Lower lobe of right lung (tissue), 2 donors: ENCODE measurements around the gene RNF113B. TPM values are rescaled to one million over a fixed set of nuclear protein-coding genes. Genes with fewer than 3 reads are reported as not detected.
A peak's percentile ranks its signal among the peaks of the same experiment; 100 is the strongest.

Experiments used
- ATAC-seq, 2 donors: fragments of 200-7000 bp; cut with Tn5 transposase; one replicate each; pipeline ENCODE4 v1.9.1; 2020 to 2022; ENCODE audit warnings: mild to moderate bottlenecking in 2 of 2, moderate library complexity in 2 of 2
- DNase-seq: peaks from one replicate; pipeline ENCODE4 v3.0.0-alpha.2; 2020
- H3K27ac ChIP-seq: fragments of 200-600 bp; one replicate; pipeline ENCODE4 v1.8.0; 2022
- H3K27me3 ChIP-seq: fragments of 200-600 bp; one replicate; pipeline ENCODE4 v1.8.0; 2022; ENCODE audit warnings: low read depth
- H3K36me3 ChIP-seq: fragments of 200-600 bp; one replicate; pipeline ENCODE4 v1.8.0; 2022; ENCODE audit warnings: mild to moderate bottlenecking
- H3K4me1 ChIP-seq: fragments of 200-600 bp; one replicate; pipeline ENCODE4 v1.8.0; 2022
- H3K4me3 ChIP-seq: fragments of 200-600 bp; one replicate; pipeline ENCODE4 v1.8.0; 2022; ENCODE audit warnings: mild to moderate bottlenecking
- H3K9me3 ChIP-seq: fragments of 200-600 bp; one replicate; pipeline ENCODE4 v1.8.0; 2022
- intact Hi-C: fragments of 100-400 bp; cut with DNase I; formaldehyde crosslinking; loops from one replicate; pipeline ENCODE4 v1.11.0; 2022
- total RNA-seq: library from RNA; stranded (reverse); fragmentation: NEBNext Ultra II Directional; extraction: Animal tissue kit (Norgen Biotek cat#: 25700); gene quantifications from one replicate; pipeline ENCODE4 v1.2.1, GENCODE V29; 2021
- TF ChIP-seq, protein P1 (sequence below): fragments of 200-600 bp; IDR thresholded peaks from one replicate; pipeline ENCODE4 v1.8.0; 2022; ENCODE audit warnings: antibody characterized with exemption, mild to moderate bottlenecking
- donor health status: DM: no; HTN: yes; CAD: no; lungs with severe emphysema.

The RNF113B gene
- total RNA-seq, 1 donor from 2014 or later: not detected

DNA sequence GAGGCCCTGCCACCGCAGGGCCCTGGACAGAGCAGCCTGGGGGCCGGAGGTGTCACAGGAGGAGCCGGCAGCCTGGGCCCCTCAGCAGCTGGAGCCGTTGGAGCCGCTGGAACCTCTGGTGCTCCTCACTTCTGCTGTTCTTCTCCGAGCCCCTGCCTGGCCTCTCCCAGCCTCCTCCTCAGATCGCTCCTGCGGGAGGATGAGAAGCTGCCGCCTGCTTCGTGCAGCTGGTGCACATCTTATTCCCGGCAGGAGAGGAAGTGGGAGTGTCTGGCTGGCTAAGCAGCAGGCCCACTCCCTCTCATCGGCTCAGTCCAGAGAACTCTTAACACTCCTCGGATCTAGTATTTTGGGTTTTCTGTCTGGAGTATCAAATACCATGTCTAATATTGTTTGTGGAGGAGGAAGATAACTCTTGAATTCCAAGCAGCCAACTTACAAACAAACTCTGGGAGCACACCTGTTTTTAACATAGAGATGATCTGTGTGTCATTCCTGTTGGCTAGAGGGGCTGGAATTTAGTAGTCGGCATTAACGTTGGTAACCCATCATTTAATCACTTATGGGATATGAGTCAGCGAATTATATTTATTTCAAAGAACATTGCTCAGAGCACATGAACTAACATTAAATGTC lies 37.1 kb upstream of the RNF113B start:
- Histone ChIP-seq H3K4me3 (no peak overlapping the region), H3K27ac (peak overlapping the region; percentile 31), H3K36me3 (peaks cover 11% of the 10 kb centered on the region), H3K27me3 (no peaks in the 10 kb centered on the region), H3K4me1 (peaks cover 40% of the 10 kb centered on the region), H3K9me3 (no peaks in the 10 kb centered on the region)
- TF ChIP-seq, protein P1, sequence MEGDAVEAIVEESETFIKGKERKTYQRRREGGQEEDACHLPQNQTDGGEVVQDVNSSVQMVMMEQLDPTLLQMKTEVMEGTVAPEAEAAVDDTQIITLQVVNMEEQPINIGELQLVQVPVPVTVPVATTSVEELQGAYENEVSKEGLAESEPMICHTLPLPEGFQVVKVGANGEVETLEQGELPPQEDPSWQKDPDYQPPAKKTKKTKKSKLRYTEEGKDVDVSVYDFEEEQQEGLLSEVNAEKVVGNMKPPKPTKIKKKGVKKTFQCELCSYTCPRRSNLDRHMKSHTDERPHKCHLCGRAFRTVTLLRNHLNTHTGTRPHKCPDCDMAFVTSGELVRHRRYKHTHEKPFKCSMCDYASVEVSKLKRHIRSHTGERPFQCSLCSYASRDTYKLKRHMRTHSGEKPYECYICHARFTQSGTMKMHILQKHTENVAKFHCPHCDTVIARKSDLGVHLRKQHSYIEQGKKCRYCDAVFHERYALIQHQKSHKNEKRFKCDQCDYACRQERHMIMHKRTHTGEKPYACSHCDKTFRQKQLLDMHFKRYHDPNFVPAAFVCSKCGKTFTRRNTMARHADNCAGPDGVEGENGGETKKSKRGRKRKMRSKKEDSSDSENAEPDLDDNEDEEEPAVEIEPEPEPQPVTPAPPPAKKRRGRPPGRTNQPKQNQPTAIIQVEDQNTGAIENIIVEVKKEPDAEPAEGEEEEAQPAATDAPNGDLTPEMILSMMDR: no peak
- intact Hi-C loops: no loop called here
- no peak for DNase-seq
- ATAC-seq: peak; percentile 9 to 11

DNA sequence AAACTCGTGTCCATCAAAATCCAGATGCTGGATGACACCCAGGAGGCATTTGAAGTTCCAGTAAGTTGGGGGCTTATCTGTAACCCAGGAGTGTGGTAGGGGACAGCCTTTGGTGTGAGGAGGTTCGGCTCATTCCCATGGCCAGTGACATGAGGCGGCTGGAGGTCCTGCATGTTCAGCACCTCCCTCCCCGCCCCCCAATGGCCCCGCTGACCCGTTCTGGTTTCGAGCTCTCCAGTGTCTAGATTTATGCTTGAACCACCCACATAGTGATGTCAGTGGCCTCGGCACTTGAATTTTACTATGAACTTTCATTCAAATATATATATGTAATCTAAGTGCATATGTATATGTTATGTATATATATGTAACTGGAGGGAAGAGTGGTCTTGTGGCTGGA lies 36.3 kb upstream of the RNF113B start:
- peaks cover 11% of the 10 kb centered on the region for H3K36me3 ChIP-seq
- H3K4me1 ChIP-seq: peaks cover 40% of the 10 kb centered on the region
- H3K9me3 ChIP-seq: no peaks in the 10 kb centered on the region
- H3K4me3 ChIP-seq: no peak overlapping the region
- H3K27me3 ChIP-seq: no peaks in the 10 kb centered on the region
- DNase-seq (no peak), ATAC-seq (no peak)
- H3K27ac ChIP-seq: no peak overlapping the region
- intact Hi-C loops: no loop called here
- TF ChIP-seq, protein P1: no peak

DNA sequence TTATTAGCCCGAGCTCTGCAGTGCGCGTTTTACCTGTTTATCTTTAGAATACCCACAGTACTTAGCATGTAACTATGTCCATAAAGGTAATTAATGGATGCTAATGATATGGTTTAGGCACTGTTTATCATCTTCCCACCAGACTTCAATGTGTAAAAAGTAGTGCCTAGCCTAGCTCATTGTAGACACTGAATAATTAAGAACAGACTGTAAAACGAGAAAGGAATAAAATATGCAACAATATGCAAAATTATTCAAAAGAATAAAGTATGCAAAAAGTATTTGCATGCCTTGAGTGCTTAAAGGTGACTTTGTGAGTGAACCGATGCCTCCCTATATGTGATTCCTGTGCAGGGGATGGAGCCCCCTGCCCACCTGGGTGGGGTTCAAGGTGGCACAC lies 35.7 kb upstream of the RNF113B start:
- peaks cover 11% of the 10 kb centered on the region for H3K36me3 ChIP-seq
- H3K27me3 ChIP-seq: no peaks in the 10 kb centered on the region
- H3K9me3 ChIP-seq: no peaks in the 10 kb centered on the region
- TF ChIP-seq, protein P1: no peak
- no peak overlapping the region for H3K4me3 ChIP-seq
- ATAC-seq (no peak), DNase-seq (no peak)
- no peak overlapping the region for H3K27ac ChIP-seq
- intact Hi-C loops: no loop called here
- H3K4me1 ChIP-seq: peaks cover 40% of the 10 kb centered on the region

DNA sequence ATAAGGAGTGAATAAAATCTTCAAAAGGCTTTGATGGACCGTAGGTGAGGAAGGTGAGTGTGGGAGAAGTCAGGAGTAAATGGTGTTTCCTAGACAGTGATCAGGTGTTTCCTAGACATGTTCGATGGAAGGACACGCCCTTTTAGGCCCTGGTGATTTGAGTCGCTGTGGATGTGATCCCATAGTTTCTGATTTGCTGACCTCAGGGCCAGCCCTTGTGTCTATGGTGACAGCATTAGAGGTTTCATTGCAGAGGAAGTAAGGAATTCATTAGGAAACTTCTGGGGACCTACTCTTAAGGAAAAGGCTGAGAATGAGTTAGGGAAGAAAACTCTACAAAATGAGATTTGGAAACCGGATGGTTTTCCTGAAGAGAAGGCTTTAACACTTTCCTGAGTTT lies 31.5 kb upstream of the RNF113B start:
- DNase-seq (no peak), ATAC-seq (peak in 1 of 2 donors; percentile 18)
- intact Hi-C loops: no loop called here
- H3K4me1 ChIP-seq: peaks cover 2% of the 10 kb centered on the region
- no peak overlapping the region for H3K27ac ChIP-seq
- peaks cover 4% of the 10 kb centered on the region for H3K9me3 ChIP-seq
- TF ChIP-seq, protein P1: no peak
- peaks cover 6% of the 10 kb centered on the region for H3K36me3 ChIP-seq
- H3K27me3 ChIP-seq: no peaks in the 10 kb centered on the region
- H3K4me3 ChIP-seq: no peak overlapping the region

DNA sequence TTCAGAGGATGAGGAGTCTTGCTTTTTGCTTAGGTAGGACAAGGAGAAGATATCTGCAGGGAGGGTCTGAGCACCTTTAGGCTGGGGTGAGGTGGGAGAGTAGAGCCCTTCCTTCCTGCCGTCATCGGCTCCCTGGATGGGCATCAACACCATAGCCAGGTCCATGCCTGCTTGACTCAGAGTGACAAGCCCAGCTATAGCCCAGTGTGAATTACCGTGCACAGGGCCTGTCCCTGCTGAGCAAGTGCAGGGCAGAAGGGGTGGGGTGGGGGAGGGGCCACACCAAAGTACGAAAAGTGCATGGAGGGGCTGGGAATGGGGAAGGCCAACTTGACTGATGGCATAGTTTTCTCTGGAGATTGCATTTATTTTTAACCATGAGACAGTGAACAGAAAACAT lies 30.3 kb upstream of the RNF113B start:
- peaks cover 4% of the 10 kb centered on the region for H3K9me3 ChIP-seq
- ATAC-seq (peak; percentile 55 to 56), DNase-seq (no peak)
- no peaks in the 10 kb centered on the region for H3K36me3 ChIP-seq
- H3K4me3 ChIP-seq: no peak overlapping the region
- H3K27me3 ChIP-seq: no peaks in the 10 kb centered on the region
- TF ChIP-seq, protein P1: no peak
- H3K27ac ChIP-seq: peak overlapping the region; percentile 53
- intact Hi-C loops: no loop called here
- no peaks in the 10 kb centered on the region for H3K4me1 ChIP-seq
